Spinal cord (tissue), 10 donors: ENCODE results near the gene NCKAP5. TPM values are rescaled to one million over a fixed set of nuclear protein-coding genes. Genes with fewer than 3 reads are reported as not detected.
"Not testable (repeated sequence)": the region's sequence is repeated elsewhere in the genome, so short reads cannot be mapped to it uniquely, and the experiment has no call there.

Experiments used
- DNase-seq, 6 donors: peaks; one replicate each; pipeline versions ENCODE4 v3.0.0 to v3.0.0-alpha.2; 2013 to 2015; ENCODE audit warnings: low spot score in 6 of 6, low read depth in 4 of 6
- H3K27ac ChIP-seq: one replicate; pipeline ENCODE4 v1.5.1; 2013; ENCODE audit warnings: low read depth, low read length, control low read depth
- H3K27me3 ChIP-seq: one replicate; pipeline ENCODE4 v1.6.1; 2013; ENCODE audit warnings: low read length; ENCODE audit not compliant: control insufficient read depth, insufficient read depth
- H3K36me3 ChIP-seq: one replicate; pipeline ENCODE4 v1.6.1; 2013; ENCODE audit warnings: low read length; ENCODE audit not compliant: control insufficient read depth, insufficient read depth
- H3K4me1 ChIP-seq: one replicate; pipeline ENCODE4 v1.6.1; 2013; ENCODE audit warnings: low read length; ENCODE audit not compliant: control insufficient read depth, insufficient read depth
- H3K4me3 ChIP-seq: one replicate; pipeline ENCODE4 v1.5.1; 2013; ENCODE audit warnings: low read depth, low read length, control low read depth
- H3K9me3 ChIP-seq: one replicate; pipeline ENCODE4 v1.6.1; 2013; ENCODE audit warnings: low read length; ENCODE audit not compliant: control insufficient read depth, insufficient read depth
- WGBS: methylation state at CpG from one replicate; pipeline ENCODE4 v1.1.5; 2013; ENCODE audit warnings: missing lambda C conversion rate; ENCODE audit not compliant: insufficient coverage; 5-methylcytosine and 5-hydroxymethylcytosine counted together
- polyA plus RNA-seq, 2 donors: library from polyadenylated mRNA; unstranded; fragments of 120-200 nt; gene quantifications; one replicate each; pipeline ENCODE4 v1.2.1, GENCODE V29; 2013; ENCODE audit not compliant: insufficient read length in 2 of 2
- total RNA-seq, 2 donors: library from RNA; depleted of rRNA in 1 of 2; stranded (reverse); fragments of 120-200 nt in 1 of 2; fragments of >200 nt in 1 of 2; gene quantifications; one replicate each; pipeline versions ENCODE4 v1.2.3 to v1.2.4, GENCODE V29; 2013 to 2014
- donor health status: healthy.

NCKAP5 gene
- total and polyA plus RNA-seq, 4 donors = 8.9 to 17.7 (median 11.6) TPM

DNA sequence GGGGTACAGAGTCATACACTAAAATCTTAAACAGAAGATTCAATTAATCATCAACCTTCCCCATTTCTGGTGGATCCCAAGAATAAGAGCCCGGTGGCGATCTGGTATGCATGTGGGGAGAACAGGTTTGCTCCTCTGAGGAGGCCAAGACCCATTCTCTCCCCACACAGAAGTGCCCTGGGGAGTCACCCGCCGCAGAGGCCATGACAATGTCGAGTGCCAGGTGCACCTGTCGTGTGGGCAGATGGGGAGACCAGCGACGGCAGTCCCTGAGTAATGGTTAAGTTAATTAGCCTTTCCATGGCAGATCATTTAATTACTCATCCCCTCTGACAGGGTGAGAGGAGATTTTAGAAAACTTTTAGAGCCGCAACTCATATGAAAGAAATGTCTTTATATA, 345.0 kb downstream of the NCKAP5 start:
- H3K27ac ChIP-seq = no peak overlapping the region
- WGBS = no CpG with 5 or more reads among the region's 9 CpGs
- no peak overlapping the region for H3K4me3 ChIP-seq
- peaks cover 3% of the 10 kb centered on the region for H3K4me1 ChIP-seq
- no peaks in the 10 kb centered on the region for H3K36me3 ChIP-seq
- H3K9me3 ChIP-seq = no peaks in the 10 kb centered on the region
- DNase-seq = no peak
- H3K27me3 ChIP-seq = no peaks in the 10 kb centered on the region

DNA sequence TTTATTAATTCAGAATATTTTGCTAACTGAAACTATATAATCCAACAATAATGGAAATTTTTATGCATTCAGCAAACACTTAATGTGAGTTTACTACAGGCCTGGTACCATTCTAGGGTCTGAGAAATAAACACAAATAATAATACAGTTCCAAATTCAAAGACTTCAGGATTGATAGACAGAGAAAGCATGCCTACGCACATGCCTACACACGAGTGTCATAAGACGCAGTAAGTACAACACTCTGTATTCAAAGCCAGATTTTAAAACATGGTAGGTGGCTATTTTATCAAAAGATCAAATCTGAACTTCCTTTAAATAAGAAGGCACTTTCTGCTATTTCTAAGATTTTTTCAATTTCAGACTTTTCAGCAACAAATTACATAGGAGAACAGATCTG, 346.9 kb downstream of the NCKAP5 start:
- no peak for DNase-seq
- Histone ChIP-seq H3K4me3 (no peak overlapping the region), H3K27ac (no peak overlapping the region), H3K36me3 (no peaks in the 10 kb centered on the region), H3K27me3 (no peaks in the 10 kb centered on the region), H3K4me1 (peaks cover 3% of the 10 kb centered on the region), H3K9me3 (no peaks in the 10 kb centered on the region)
- WGBS = no CpG with 5 or more reads among the region's 3 CpGs

DNA sequence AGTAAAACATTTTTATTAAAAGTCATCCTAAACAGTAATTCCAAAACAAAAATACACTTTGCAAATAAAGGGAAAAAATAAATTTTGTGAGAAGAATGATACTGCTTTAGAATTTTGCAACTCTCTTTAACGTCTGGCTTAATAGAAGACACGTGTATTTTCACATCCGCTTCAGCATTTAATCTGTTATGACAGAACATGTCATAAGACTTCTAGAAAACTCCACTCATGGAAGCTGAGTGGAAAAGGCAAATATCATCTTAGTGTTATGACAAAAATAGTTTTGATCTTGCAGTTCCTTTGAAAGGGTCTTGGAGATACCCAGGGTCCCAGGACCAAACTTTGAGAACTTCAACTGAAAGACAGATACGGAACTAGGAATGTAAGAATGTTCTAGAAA, 350.1 kb downstream of the NCKAP5 start:
- Histone ChIP-seq H3K4me3 (no peak overlapping the region), H3K36me3 (no peaks in the 10 kb centered on the region), H3K4me1 (peaks cover 3% of the 10 kb centered on the region), H3K27me3 (no peaks in the 10 kb centered on the region), H3K9me3 (no peaks in the 10 kb centered on the region), H3K27ac (no peak overlapping the region)
- WGBS = no CpG with 5 or more reads among the region's 4 CpGs
- no peak for DNase-seq

GRCh38 chr2:133215477-133215876, 352.8 kb downstream of the NCKAP5 start:
- Histone ChIP-seq H3K9me3 (no peaks in the 10 kb centered on the region), H3K36me3 (no peaks in the 10 kb centered on the region), H3K27me3 (no peaks in the 10 kb centered on the region), H3K4me1 (peaks cover under 1% of the 10 kb centered on the region), H3K4me3 (no peak overlapping the region), H3K27ac (no peak overlapping the region)
- no peak for DNase-seq

DNA sequence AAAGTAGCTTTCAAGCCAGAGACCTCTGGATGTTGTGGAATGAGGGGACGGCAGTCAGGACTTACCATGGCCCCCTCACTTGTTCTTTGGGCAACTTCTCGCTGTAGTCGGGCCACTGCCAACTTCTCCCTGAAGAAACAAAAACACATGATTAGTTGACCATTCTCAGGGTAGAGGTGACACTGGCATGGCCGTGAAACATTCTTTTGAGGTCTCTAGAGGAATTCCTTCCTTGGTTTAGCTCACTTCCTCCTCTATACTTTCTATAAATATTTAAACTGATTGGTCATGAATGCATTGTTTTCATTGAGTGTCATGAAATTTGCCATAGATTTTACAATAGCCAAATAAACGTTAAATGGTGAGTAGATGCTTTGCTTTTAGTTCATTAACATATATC, 354.6 kb downstream of the NCKAP5 start:
- no peak overlapping the region for H3K27ac ChIP-seq

DNA sequence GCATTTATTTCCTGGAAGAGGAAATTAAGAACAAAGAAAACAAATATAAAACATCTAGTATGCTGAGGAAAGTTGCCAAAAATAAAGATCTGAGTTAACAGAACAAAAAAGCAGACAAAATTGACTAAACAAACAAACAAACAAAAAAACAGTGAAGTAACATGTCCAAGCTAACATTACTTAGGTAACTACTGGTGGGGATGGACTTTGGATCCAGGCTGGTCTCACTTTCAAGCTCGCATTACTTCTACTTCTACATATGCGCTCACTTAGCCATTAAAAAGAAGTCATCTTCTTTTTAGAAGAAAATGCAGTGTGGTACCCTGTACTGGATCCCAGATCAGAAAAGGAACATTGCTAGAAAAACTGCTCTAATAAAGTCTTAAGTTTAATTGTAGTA, 358.9 kb downstream of the NCKAP5 start:
- no peak for DNase-seq
- no peaks in the 10 kb centered on the region for H3K9me3 ChIP-seq
- WGBS = no CpG with 5 or more reads among the region's 2 CpGs

More for the DNA sequence above, 354.6 kb downstream of the NCKAP5 start:
- H3K4me3 ChIP-seq = no peak overlapping the region
- DNase-seq = no peak
- no peaks in the 10 kb centered on the region for H3K9me3 ChIP-seq
- H3K36me3 ChIP-seq = no peaks in the 10 kb centered on the region
- no peaks in the 10 kb centered on the region for H3K4me1 ChIP-seq
- 92% methylated on average over 2 of the region's 5 CpGs for WGBS
- H3K27me3 ChIP-seq = no peaks in the 10 kb centered on the region

GRCh38 chr2:133206666-133207065, 361.6 kb downstream of the NCKAP5 start:
- H3K4me3 ChIP-seq, H3K27me3 ChIP-seq, H3K9me3 ChIP-seq, H3K36me3 ChIP-seq, H3K27ac ChIP-seq, DNase-seq, H3K4me1 ChIP-seq: not testable (repeated sequence)
- WGBS = 89% methylated on average over 6 of the region's 7 CpGs

More for the DNA sequence above, 358.9 kb downstream of the NCKAP5 start:
- Histone ChIP-seq H3K27me3 (no peaks in the 10 kb centered on the region), H3K27ac (no peak overlapping the region), H3K36me3 (no peaks in the 10 kb centered on the region), H3K4me1 (no peaks in the 10 kb centered on the region), H3K4me3 (no peak overlapping the region)

GRCh38 chr2:133204421-133204820, 363.8 kb downstream of the NCKAP5 start:
- H3K27me3 ChIP-seq = no peaks in the 10 kb centered on the region
- no peak overlapping the region for H3K4me3 ChIP-seq
- WGBS = no CpG with 5 or more reads among the region's 4 CpGs
- no peak overlapping the region for H3K27ac ChIP-seq
- H3K36me3 ChIP-seq = no peaks in the 10 kb centered on the region
- H3K9me3 ChIP-seq = no peaks in the 10 kb centered on the region
- no peaks in the 10 kb centered on the region for H3K4me1 ChIP-seq
- DNase-seq = no peak

GRCh38 chr2:133200684-133201421, 367.4 kb downstream of the NCKAP5 start:
- no peaks in the 10 kb centered on the region for H3K27me3 ChIP-seq
- WGBS = 87% methylated on average over 5 of the region's 8 CpGs
- H3K4me3 ChIP-seq = no peak overlapping the region
- no peak overlapping the region for H3K27ac ChIP-seq
- no peaks in the 10 kb centered on the region for H3K9me3 ChIP-seq
- DNase-seq = no peak
- H3K4me1 ChIP-seq = no peaks in the 10 kb centered on the region
- no peaks in the 10 kb centered on the region for H3K36me3 ChIP-seq

DNA sequence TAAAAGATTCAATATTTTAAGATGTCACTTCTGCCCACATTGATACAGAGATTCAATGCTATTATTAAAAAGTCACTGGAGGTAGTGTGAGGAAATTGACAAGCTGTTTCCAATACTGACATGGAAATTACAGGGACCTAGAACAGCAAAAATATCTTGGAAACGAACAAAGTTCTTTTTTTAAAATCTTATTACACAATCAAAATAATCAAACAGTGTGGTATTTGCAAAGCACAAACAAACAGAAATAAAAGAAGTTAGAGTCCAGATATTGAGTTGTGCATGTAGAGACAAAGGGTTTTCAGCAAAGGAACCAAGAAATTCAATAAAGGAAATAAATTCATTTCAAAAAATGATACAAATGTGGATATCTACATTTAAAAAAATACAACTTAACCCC, 369.6 kb downstream of the NCKAP5 start:
- no peaks in the 10 kb centered on the region for H3K27me3 ChIP-seq
- WGBS = no CpG with 5 or more reads among the region's 1 CpG
- H3K4me3 ChIP-seq = no peak overlapping the region
- no peak for DNase-seq
- no peaks in the 10 kb centered on the region for H3K4me1 ChIP-seq
- H3K36me3 ChIP-seq = no peaks in the 10 kb centered on the region
- no peaks in the 10 kb centered on the region for H3K9me3 ChIP-seq
- no peak overlapping the region for H3K27ac ChIP-seq
